Putamen (tissue), 1 donor: ENCODE measurements around the gene IBA57.

Experiments used
- DNase-seq: peaks from one replicate; pipeline ENCODE4 v3.0.0-alpha.2; 2016; ENCODE audit warnings: low spot score

The IBA57 gene

GRCh38 chr1:228190778-228191177 lies 25.2 kb downstream of the IBA57 start:
- no peak for DNase-seq

- DNase-seq, result no peak
Observed at GRCh38 chr1:228194436-228194835, 28.8 kb downstream of the IBA57 start.

- DNase-seq, result no peak
Observed at GRCh38 chr1:228194921-228195812, 29.6 kb downstream of the IBA57 start.

GRCh38 chr1:228197555-228198147 lies 32.0 kb downstream of the IBA57 start:
- no peak for DNase-seq

GRCh38 chr1:228198977-228199590 lies 33.5 kb downstream of the IBA57 start:
- DNase-seq, result no peak

GRCh38 chr1:228204958-228205357 lies 39.4 kb downstream of the IBA57 start:
- no peak for DNase-seq

- no peak for DNase-seq
Observed at GRCh38 chr1:228205526-228206436, 40.2 kb downstream of the IBA57 start.

- no peak for DNase-seq
Observed at GRCh38 chr1:228206582-228207351, 41.2 kb downstream of the IBA57 start.

GRCh38 chr1:228207381-228207810 lies 41.8 kb downstream of the IBA57 start:
- DNase-seq, result no peak

GRCh38 chr1:228207851-228208821 lies 42.5 kb downstream of the IBA57 start, which contains the start of gene OBSCN:
TSS of gene OBSCN (plus strand) at chr1:228208044. CDS start at chr1:228211784, 3,740 bp downstream.
- DNase-seq, result no peak

GRCh38 chr1:228208831-228209551 lies 43.4 kb downstream of the IBA57 start:
- DNase-seq, result no peak

- DNase-seq, result no peak
Observed at GRCh38 chr1:228209657-228210056, 44.1 kb downstream of the IBA57 start.

- DNase-seq, result no peak
Observed at GRCh38 chr1:228210076-228210651, 44.6 kb downstream of the IBA57 start.

- DNase-seq, result peak; percentile 87
Observed at GRCh38 chr1:228210712-228211530, 45.3 kb downstream of the IBA57 start.

GRCh38 chr1:228211531-228212414 lies 46.2 kb downstream of the IBA57 start:
- no peak for DNase-seq

GRCh38 chr1:228212415-228212965 lies 46.9 kb downstream of the IBA57 start:
- no peak for DNase-seq
